ENCODE results near the gene KNDC1. TPM values are rescaled to one million over a fixed set of nuclear protein-coding genes. Genes with fewer than 3 reads are reported as not detected.
A peak's percentile ranks its signal among the peaks of the same experiment; 100 is the strongest.

Gene KNDC1
- total RNA-seq, 1 experiment from 2014 or later = 1.2 TPM

GRCh38 chr10:133143200-133143533, 16.9 kb upstream of the KNDC1 start:
- Mint-ChIP-seq H3K9me3 (ENCODE audit: low read depth, unreplicated experiment) (no peaks in the 10 kb centered on the region), H3K27me3 (ENCODE audit: unreplicated experiment) (peaks cover 27% of the 10 kb centered on the region), H3K4me3 (ENCODE audit: low read depth, unreplicated experiment) (no peak overlapping the region), H3K4me1 (ENCODE audit: low read depth, unreplicated experiment) (peaks cover 19% of the 10 kb centered on the region), H3K36me3 (ENCODE audit: insufficient read depth, unreplicated experiment) (no peaks in the 10 kb centered on the region), H3K27ac (ENCODE audit: unreplicated experiment) (no peak overlapping the region)
- BruUV-seq (replicated peaks) = no TSS peak
- TF ChIP-seq CTCF (IDR thresholded peaks at IDR 0.05; ENCODE audit: unreplicated experiment) = no peak
- intact Hi-C loops (cut with micrococcal nuclease; ENCODE audit: unreplicated experiment) = no loop called here
- CTCF ChIA-PET = interaction anchor here (0.6 kb wide), 1 partner anchor 1188 kb away, joined by 3 read pairs; no protein-coding TSS in a partner anchor
- no peak for DNase-seq

- Mint-ChIP-seq H3K9me3 (ENCODE audit: low read depth, unreplicated experiment) (no peaks in the 10 kb centered on the region), H3K27ac (ENCODE audit: unreplicated experiment) (no peak overlapping the region), H3K27me3 (ENCODE audit: unreplicated experiment) (peaks cover 30% of the 10 kb centered on the region), H3K36me3 (ENCODE audit: insufficient read depth, unreplicated experiment) (no peaks in the 10 kb centered on the region), H3K4me1 (ENCODE audit: low read depth, unreplicated experiment) (peaks cover 19% of the 10 kb centered on the region), H3K4me3 (ENCODE audit: low read depth, unreplicated experiment) (peak overlapping the region; percentile 59)
- no TSS peak for BruUV-seq (replicated peaks)
- CTCF ChIA-PET = interaction anchor here (0.6 kb wide), 1 partner anchor 1189 kb away, joined by 3 read pairs; no protein-coding TSS in a partner anchor
- intact Hi-C loops (cut with micrococcal nuclease; ENCODE audit: unreplicated experiment) = no loop called here
- TF ChIP-seq CTCF (IDR thresholded peaks at IDR 0.05; ENCODE audit: unreplicated experiment) = no peak
- DNase-seq = no peak
These were observed 16.5 kb upstream of the KNDC1 start for GRCh38 chr10:133143546-133143945.

GRCh38 chr10:133144771-133145170, 15.2 kb upstream of the KNDC1 start:
- H3K4me3 Mint-ChIP-seq (ENCODE audit: low read depth, unreplicated experiment) = peak overlapping the region; percentile 59
- H3K27ac Mint-ChIP-seq (ENCODE audit: unreplicated experiment) = no peak overlapping the region
- H3K9me3 Mint-ChIP-seq (ENCODE audit: low read depth, unreplicated experiment) = no peaks in the 10 kb centered on the region
- intact Hi-C loops (cut with micrococcal nuclease; ENCODE audit: unreplicated experiment) = no loop called here
- H3K27me3 Mint-ChIP-seq (ENCODE audit: unreplicated experiment) = peaks cover 43% of the 10 kb centered on the region
- no peaks in the 10 kb centered on the region for H3K36me3 Mint-ChIP-seq (ENCODE audit: insufficient read depth, unreplicated experiment)
- BruUV-seq (replicated peaks) = no TSS peak
- no peak for DNase-seq
- no peak for TF ChIP-seq CTCF (IDR thresholded peaks at IDR 0.05; ENCODE audit: unreplicated experiment)
- H3K4me1 Mint-ChIP-seq (ENCODE audit: low read depth, unreplicated experiment) = peaks cover 19% of the 10 kb centered on the region
- CTCF ChIA-PET = no interaction called here

- peaks cover 82% of the 10 kb centered on the region for H3K27me3 Mint-ChIP-seq (ENCODE audit: unreplicated experiment)
- CTCF ChIA-PET = no interaction called here
- no peak overlapping the region for H3K27ac Mint-ChIP-seq (ENCODE audit: unreplicated experiment)
- intact Hi-C loops (cut with micrococcal nuclease; ENCODE audit: unreplicated experiment) = no loop called here
- H3K4me3 Mint-ChIP-seq (ENCODE audit: low read depth, unreplicated experiment) = no peak overlapping the region
- no peak for DNase-seq
- H3K36me3 Mint-ChIP-seq (ENCODE audit: insufficient read depth, unreplicated experiment) = no peaks in the 10 kb centered on the region
- H3K4me1 Mint-ChIP-seq (ENCODE audit: low read depth, unreplicated experiment) = peaks cover 12% of the 10 kb centered on the region
- H3K9me3 Mint-ChIP-seq (ENCODE audit: low read depth, unreplicated experiment) = no peaks in the 10 kb centered on the region
- no peak for TF ChIP-seq CTCF (IDR thresholded peaks at IDR 0.05; ENCODE audit: unreplicated experiment)
- BruUV-seq (replicated peaks) = no TSS peak
These were observed 9.8 kb upstream of the KNDC1 start for GRCh38 chr10:133150226-133150625.

All from Calu3 (cell line).